Peyer's patch (tissue), 4 donors: ENCODE data around the gene LAG3. TPM values are rescaled to one million over a fixed set of nuclear protein-coding genes. Genes with fewer than 3 reads are reported as not detected.
"Not testable (repeated sequence)": the region's sequence is repeated elsewhere in the genome, so short reads cannot be mapped to it uniquely, and the experiment has no call there.

Experiments
- DNase-seq, 3 donors: peaks; one replicate each; pipeline ENCODE4 v3.0.0-alpha.2; 2017 to 2019
- H3K27ac ChIP-seq, 4 donors: fragments of 200-600 bp; sonication (generic); one replicate each; pipeline ENCODE4 v1.5.1; 2016 to 2019
- H3K27me3 ChIP-seq, 2 donors: fragments of 200-600 bp; sonication (generic); one replicate each; pipeline ENCODE4 v1.5.1; 2019
- H3K36me3 ChIP-seq, 3 donors: fragments of 200-600 bp; sonication (generic); one replicate each; pipeline ENCODE4 v1.5.1; 2016 to 2019
- H3K4me1 ChIP-seq, 4 donors: fragments of 200-600 bp; sonication (generic); one replicate each; pipeline ENCODE4 v1.5.1; 2016 to 2019
- H3K4me3 ChIP-seq, 4 donors: fragments of 200-600 bp; sonication (generic); 1 replicate in 3 of 4; 2 replicates in 1 of 4; pipeline ENCODE4 v1.5.1; 2016 to 2019; ENCODE audit warnings: mild to moderate bottlenecking in 1 of 4
- H3K9me3 ChIP-seq, 4 donors: fragments of 200-600 bp; sonication (generic); one replicate each; pipeline ENCODE4 v1.5.1; 2016 to 2019; ENCODE audit warnings: mild to moderate bottlenecking in 1 of 4
- CTCF ChIP-seq, 6 experiments: fragments of 450-650 bp in 4 of 6; fragments of 200-600 bp in 2 of 6; sonication (generic) in 1 of 6; IDR thresholded peaks; one replicate each; pipeline ENCODE4 v1.5.1; 2017 to 2019; ENCODE audit warnings: antibody characterized with exemption in 6 of 6, mild to moderate bottlenecking in 3 of 6, moderate library complexity in 1 of 6
- POLR2A ChIP-seq, 2 donors: fragments of 450-650 bp; IDR thresholded peaks; one replicate each; pipeline ENCODE4 v1.5.1; 2017; ENCODE audit warnings: antibody characterized with exemption in 2 of 2, mild to moderate bottlenecking in 2 of 2, moderate library complexity in 2 of 2
- total RNA-seq, 4 donors: library from RNA; depleted of rRNA; stranded (reverse); fragments of >200 nt; gene quantifications; one replicate each; pipeline ENCODE4 v1.1.0, GENCODE V29; 2016

The LAG3 gene
- total RNA-seq, 4 donors from 2014 or later, result 1.3 to 3.0 (median 1.6) TPM; not detected in 1

DNA sequence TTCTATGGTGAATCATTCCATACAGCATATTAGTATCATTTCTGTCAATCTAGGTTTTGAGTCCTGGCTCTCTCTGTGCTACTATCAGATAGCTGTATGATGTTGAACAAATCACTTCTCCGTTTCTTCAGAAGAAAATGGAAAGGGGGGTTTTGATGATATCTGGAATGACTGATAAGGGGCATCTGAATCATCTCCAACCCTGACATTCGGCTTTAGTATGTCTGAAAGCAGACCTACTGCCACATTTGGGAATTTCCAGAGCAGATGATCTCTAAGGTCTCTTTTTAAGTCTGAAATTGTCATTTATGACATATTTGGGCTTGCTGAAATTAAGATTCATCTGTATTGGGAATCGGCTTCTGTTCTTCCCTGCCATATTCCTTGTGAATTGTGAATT lies 29.5 kb upstream of the LAG3 start:
- Histone ChIP-seq H3K27ac (no peak overlapping the region), H3K36me3 (peaks cover 0 to 19% (median 0%) of the 10 kb centered on the region in 3 donors), H3K27me3 (no peaks in the 10 kb centered on the region), H3K4me3 (no peak overlapping the region), H3K4me1 (no peaks in the 10 kb centered on the region), H3K9me3 (no peaks in the 10 kb centered on the region)
- TF ChIP-seq POLR2A (IDR thresholded peaks at IDR 0.05) (no peak), CTCF (IDR thresholded peaks at IDR 0.05) (no peak)
- DNase-seq, result no peak

DNA sequence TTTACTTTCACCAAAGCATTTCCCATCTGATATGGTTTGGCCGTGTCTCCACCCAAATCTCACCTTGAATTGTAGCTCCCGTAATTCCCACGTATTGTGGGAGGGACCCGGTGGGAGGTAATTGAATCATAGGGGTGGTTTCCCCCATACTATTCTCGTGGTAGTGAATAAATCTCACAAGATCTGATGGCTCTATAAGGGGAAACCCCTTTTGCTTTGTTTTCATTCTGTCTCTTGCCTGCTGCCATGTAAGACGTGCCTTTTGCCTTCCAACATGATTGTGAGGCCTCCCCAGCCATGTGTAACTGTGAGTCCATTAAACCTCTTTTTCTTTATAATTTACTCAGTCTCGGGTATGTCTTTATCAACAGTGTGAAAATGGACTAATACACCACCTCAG lies 29.0 kb upstream of the LAG3 start:
- H3K4me1 ChIP-seq, H3K27ac ChIP-seq, H3K9me3 ChIP-seq, DNase-seq, H3K4me3 ChIP-seq, H3K27me3 ChIP-seq: not testable (repeated sequence)
- peaks cover 0 to 23% (median 0%) of the 10 kb centered on the region in 3 donors for H3K36me3 ChIP-seq

GRCh38 chr12:6745741-6746525 lies 26.4 kb upstream of the LAG3 start:
- H3K9me3 ChIP-seq, result no peaks in the 10 kb centered on the region
- no peak for TF ChIP-seq POLR2A (IDR thresholded peaks at IDR 0.05)
- TF ChIP-seq CTCF (IDR thresholded peaks at IDR 0.05), result no peak
- peak overlapping the region in 3 of 4 donors; percentile 41 to 66 (median 61) for H3K27ac ChIP-seq
- DNase-seq, result peak in 2 of 3 donors; percentile 54 to 59
- H3K4me1 ChIP-seq, result no peaks in the 10 kb centered on the region
- H3K36me3 ChIP-seq, result peaks cover 0 to 48% (median 0%) of the 10 kb centered on the region in 3 donors
- no peaks in the 10 kb centered on the region for H3K27me3 ChIP-seq
- H3K4me3 ChIP-seq, result no peak overlapping the region

DNA sequence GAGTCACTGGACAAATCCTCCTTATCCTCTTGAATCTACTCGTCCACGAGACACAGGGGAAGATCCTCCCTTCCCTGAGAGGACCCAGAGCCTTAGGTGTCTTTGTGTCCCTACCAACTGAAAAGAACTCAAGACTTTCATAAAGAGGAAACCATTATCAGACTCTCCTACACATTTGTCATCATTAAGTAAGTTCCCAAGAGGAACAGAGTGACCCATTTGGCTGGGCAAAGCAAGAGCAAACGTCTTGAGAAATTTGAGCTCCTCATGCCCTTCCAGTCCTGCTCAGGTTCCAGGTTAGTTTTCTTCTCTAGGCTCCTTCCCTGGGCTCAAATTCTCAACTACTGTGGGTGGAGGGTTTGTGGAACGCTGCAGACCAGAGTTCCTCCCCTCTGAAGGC lies 25.1 kb upstream of the LAG3 start:
- H3K27me3 ChIP-seq, result no peaks in the 10 kb centered on the region
- TF ChIP-seq POLR2A (IDR thresholded peaks at IDR 0.05), result no peak
- TF ChIP-seq CTCF (IDR thresholded peaks at IDR 0.05), result no peak
- H3K4me3 ChIP-seq, result no peak overlapping the region
- no peaks in the 10 kb centered on the region for H3K9me3 ChIP-seq
- DNase-seq, result no peak
- peaks cover 0 to 8% (median 3%) of the 10 kb centered on the region in 4 donors for H3K4me1 ChIP-seq
- H3K36me3 ChIP-seq, result peaks cover 0 to 58% (median 0%) of the 10 kb centered on the region in 3 donors
- no peak overlapping the region for H3K27ac ChIP-seq

DNA sequence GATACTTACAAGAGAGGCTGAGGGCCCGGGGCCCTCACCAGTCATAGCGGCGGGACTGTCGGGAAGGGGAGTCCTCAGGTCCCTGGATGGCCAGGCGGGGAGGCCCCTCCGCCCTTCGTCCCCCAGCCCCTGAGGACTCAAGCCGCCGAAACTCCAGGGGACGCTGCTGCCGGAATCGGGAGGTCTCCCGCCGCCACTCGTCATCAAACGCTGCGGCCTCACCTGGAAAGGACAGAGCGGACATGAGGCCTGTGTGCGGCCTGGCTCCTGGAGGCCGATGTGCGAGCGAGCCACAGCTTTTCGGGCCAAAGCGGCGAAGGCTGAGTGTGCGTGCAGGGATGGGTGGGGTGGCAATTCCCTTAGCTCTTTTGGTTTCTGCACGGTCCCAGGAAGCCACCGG lies 23.6 kb upstream of the LAG3 start:
- Histone ChIP-seq H3K27me3 (no peaks in the 10 kb centered on the region), H3K4me3 (no peak overlapping the region), H3K36me3 (peaks cover 0 to 58% (median 0%) of the 10 kb centered on the region in 3 donors), H3K4me1 (peaks cover 0 to 11% (median 3%) of the 10 kb centered on the region in 4 donors), H3K9me3 (no peaks in the 10 kb centered on the region), H3K27ac (no peak overlapping the region)
- no peak for DNase-seq
- no peak for TF ChIP-seq CTCF (IDR thresholded peaks at IDR 0.05)
- TF ChIP-seq POLR2A (IDR thresholded peaks at IDR 0.05), result no peak

DNA sequence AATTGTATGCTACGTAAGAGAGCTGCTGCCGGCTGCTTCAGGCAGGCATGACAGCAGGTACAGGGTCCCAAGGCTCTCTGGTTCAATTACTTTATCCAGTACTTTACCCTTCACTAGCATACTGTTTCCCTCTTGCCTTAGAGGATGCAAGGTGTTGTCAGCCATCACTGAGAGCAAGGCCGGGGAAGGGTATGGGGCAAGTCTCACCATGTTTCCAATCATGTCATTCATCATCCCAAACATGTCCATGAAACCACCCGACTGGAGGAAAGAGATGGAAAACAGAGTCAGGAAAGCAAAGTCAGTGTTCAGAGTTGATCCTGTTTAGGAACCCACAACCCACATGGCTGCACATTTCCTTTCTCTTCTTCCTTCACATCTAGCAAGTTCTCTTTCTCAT lies 21.8 kb upstream of the LAG3 start:
- TF ChIP-seq CTCF (IDR thresholded peaks at IDR 0.05), result no peak
- TF ChIP-seq POLR2A (IDR thresholded peaks at IDR 0.05), result no peak
- DNase-seq, result no peak
- H3K36me3 ChIP-seq, result peaks cover 0 to 58% (median 0%) of the 10 kb centered on the region in 3 donors
- H3K4me3 ChIP-seq, result no peak overlapping the region
- no peaks in the 10 kb centered on the region for H3K9me3 ChIP-seq
- H3K4me1 ChIP-seq, result peaks cover 0 to 16% (median 3%) of the 10 kb centered on the region in 4 donors
- H3K27me3 ChIP-seq, result no peaks in the 10 kb centered on the region
- H3K27ac ChIP-seq, result no peak overlapping the region
